T-cell (primary cell): Measurements from ENCODE around the gene PRKCA. TPM values are rescaled to one million over a fixed set of nuclear protein-coding genes. Genes with fewer than 3 reads are reported as not detected.

Experiments used
- ATAC-seq, 4 experiments: fragments of 200-7000 bp in 3 of 4; fragments of 150-1000 bp in 1 of 4; cut with Tn5 transposase; replicated peaks in 1 of 4; 1 replicate in 3 of 4; 2 replicates in 1 of 4; pipeline ENCODE4 v1.10.0; 2021; ENCODE audit warnings: moderate library complexity in 3 of 4, mild to moderate bottlenecking in 2 of 4, moderate number of reproducible peaks in 1 of 4
- CTCF ChIA-PET, 2 donors: fragments of 300-600 bp; sonication (Branson Sonifier 250); formaldehyde crosslinking; loops; one replicate each; lab custom pipeline; 2022; ENCODE audit warnings: antibody characterized with exemption in 2 of 2; lab: Charles Lee
- POLR2A ChIA-PET, 2 donors: fragments of 300-600 bp; sonication (Branson Sonifier 250); formaldehyde crosslinking; loops; one replicate each; lab custom pipeline; 2022; ENCODE audit warnings: antibody characterized with exemption in 2 of 2; lab: Charles Lee
- DNase-seq, 35 experiments: peaks; one replicate each; pipeline versions ENCODE4 v3.0.0 to v3.0.0-alpha.2; 2013 to 2023
- H3K27ac ChIP-seq: one replicate; pipeline ENCODE4 v1.5.1; 2013; ENCODE audit warnings: low read length
- H3K27me3 ChIP-seq, 2 experiments: replicated peaks in 1 of 2; 1 replicate in 1 of 2; 2 replicates in 1 of 2; pipeline versions ENCODE4 v1.6.1 to v1.7.0; 2013; ENCODE audit warnings: low read length in 1 of 2, mixed read lengths in 1 of 2; ENCODE audit not compliant: control insufficient read depth in 2 of 2, insufficient read depth in 2 of 2; ENCODE audit errors: extremely low read depth in 1 of 2
- H3K36me3 ChIP-seq, 2 donors: 1 replicate in 1 of 2; 2 replicates in 1 of 2; pipeline versions ENCODE4 v1.6.1 to v1.7.0; 2013; ENCODE audit warnings: low read length in 1 of 2; ENCODE audit not compliant: control insufficient read depth in 2 of 2, insufficient read depth in 1 of 2; ENCODE audit errors: extremely low read depth in 1 of 2
- H3K4me1 ChIP-seq, 2 experiments: 1 replicate in 1 of 2; 2 replicates in 1 of 2; pipeline versions ENCODE4 v1.6.1 to v1.7.0; 2013; ENCODE audit warnings: low read length in 2 of 2, mixed read lengths in 1 of 2; ENCODE audit not compliant: insufficient read depth in 2 of 2, control insufficient read depth in 1 of 2; ENCODE audit errors: extremely low read depth in 1 of 2
- H3K4me3 ChIP-seq, 2 donors: 1 replicate in 1 of 2; 2 replicates in 1 of 2; pipeline versions ENCODE4 v1.5.1 to v1.7.0; 2013; ENCODE audit warnings: mild to moderate bottlenecking in 2 of 2, low read length in 1 of 2, moderate library complexity in 1 of 2; ENCODE audit not compliant: control insufficient read depth in 1 of 2; ENCODE audit errors: extremely low read depth in 1 of 2
- H3K9me3 ChIP-seq: 2 replicates; pipeline ENCODE4 v1.7.0; 2013
- H3K27ac Mint-ChIP-seq, 2 donors: one replicate each; pipeline ENCODE4 v1.8.0; 2020 to 2021; ENCODE audit warnings: mild to moderate bottlenecking in 2 of 2, mixed read lengths in 2 of 2
- H3K27me3 Mint-ChIP-seq, 2 donors: one replicate each; pipeline ENCODE4 v1.8.0; 2021 to 2022; ENCODE audit warnings: mixed read lengths in 2 of 2
- H3K36me3 Mint-ChIP-seq: one replicate; pipeline ENCODE4 v1.8.0; 2021; ENCODE audit warnings: mixed read lengths
- H3K4me1 Mint-ChIP-seq, 3 donors: one replicate each; pipeline ENCODE4 v1.8.0; 2020 to 2022; ENCODE audit warnings: mixed read lengths in 3 of 3, mild to moderate bottlenecking in 1 of 3
- H3K4me3 Mint-ChIP-seq, 3 donors: one replicate each; pipeline ENCODE4 v1.8.0; 2020 to 2022; ENCODE audit warnings: mild to moderate bottlenecking in 3 of 3, mixed read lengths in 3 of 3, moderate library complexity in 3 of 3
- H3K9me3 Mint-ChIP-seq, 3 donors: one replicate each; pipeline ENCODE4 v1.8.0; 2020 to 2022; ENCODE audit warnings: mixed read lengths in 3 of 3
- WGBS: methylation state at CpG from one replicate; pipeline ENCODE4 v1.1.5; 2013; ENCODE audit warnings: missing lambda C conversion rate; ENCODE audit not compliant: insufficient coverage; 5-methylcytosine and 5-hydroxymethylcytosine counted together
- total RNA-seq, 35 experiments: library from RNA in 6 of 35; stranded (reverse) in 6 of 35; fragments of 120-200 nt in 1 of 35; gene quantifications; one replicate each; pipeline versions ENCODE4 v1.2.1 to v1.2.4 and lab custom pipeline; 2013 to 2026

Gene PRKCA
- total RNA-seq, 5 donors from 2014 or later (not counting 1 experiment from before 2014, with no cell fraction given) = 75.9 to 128 (median 82.0) TPM

GRCh38 chr17:66262767-66263166, 39.6 kb upstream of the PRKCA start:
- H3K4me1 Mint-ChIP-seq = peaks cover 0 to 5% (median 3%) of the 10 kb centered on the region in 3 donors
- no peak for ATAC-seq
- CTCF ChIA-PET = interaction anchor here in 1 of 2 donors (0.6 kb wide), 1 partner anchor 282 kb away, joined by 3 read pairs; no protein-coding TSS in a partner anchor

GRCh38 chr17:66264696-66265095, 37.7 kb upstream of the PRKCA start:
- POLR2A ChIA-PET = no interaction called here
- Mint-ChIP-seq H3K4me1 (peaks cover 0 to 5% (median 3%) of the 10 kb centered on the region in 3 donors), H3K27me3 (no peaks in the 10 kb centered on the region)

More at GRCh38 chr17:66262767-66263166, 39.6 kb upstream of the PRKCA start:
- no peak overlapping the region for H3K4me3 ChIP-seq
- Mint-ChIP-seq H3K27ac (no peak overlapping the region), H3K36me3 (no peaks in the 10 kb centered on the region), H3K4me3 (no peak overlapping the region), H3K9me3 (peaks cover 0 to 3% (median 0%) of the 10 kb centered on the region in 3 donors), H3K27me3 (no peaks in the 10 kb centered on the region)
- H3K27me3 ChIP-seq = peaks cover 0 to 5% of the 10 kb centered on the region in 2 experiments
- H3K27ac ChIP-seq = no peak overlapping the region
- DNase-seq = no peak
- POLR2A ChIA-PET = interaction anchor here in 1 of 2 donors (0.7 kb wide), 1 partner anchor 205 kb away, joined by 3 read pairs; no protein-coding TSS in a partner anchor
- H3K9me3 ChIP-seq = no peaks in the 10 kb centered on the region
- H3K4me1 ChIP-seq = no peaks in the 10 kb centered on the region
- H3K36me3 ChIP-seq = no peaks in the 10 kb centered on the region
- 86% methylated on average over 1 of the region's 2 CpGs for WGBS

GRCh38 chr17:66268247-66268927, 34.0 kb upstream of the PRKCA start:
- H3K27ac Mint-ChIP-seq = no peak overlapping the region
- POLR2A ChIA-PET = no interaction called here
- H3K9me3 Mint-ChIP-seq = peaks cover 0 to 3% (median 0%) of the 10 kb centered on the region in 3 donors
- 45% methylated on average over 3 of the region's 8 CpGs for WGBS
- no peaks in the 10 kb centered on the region for H3K36me3 Mint-ChIP-seq
- Histone ChIP-seq H3K27me3 (peaks cover 0 to 4% of the 10 kb centered on the region in 2 experiments), H3K4me3 (no peak overlapping the region), H3K9me3 (no peaks in the 10 kb centered on the region), H3K27ac (no peak overlapping the region), H3K4me1 (no peaks in the 10 kb centered on the region), H3K36me3 (no peaks in the 10 kb centered on the region)
- no peak overlapping the region for H3K4me3 Mint-ChIP-seq
- CTCF ChIA-PET = no interaction called here
- H3K4me1 Mint-ChIP-seq = peaks cover 0 to 5% (median 0%) of the 10 kb centered on the region in 3 donors
- DNase-seq = no peak
- H3K27me3 Mint-ChIP-seq = no peaks in the 10 kb centered on the region
- ATAC-seq = no peak

More at GRCh38 chr17:66264696-66265095, 37.7 kb upstream of the PRKCA start:
- H3K9me3 ChIP-seq = no peaks in the 10 kb centered on the region
- DNase-seq (no peak), ATAC-seq (no peak)
- H3K4me3 ChIP-seq = no peak overlapping the region
- peaks cover 0 to 3% (median 0%) of the 10 kb centered on the region in 3 donors for H3K9me3 Mint-ChIP-seq
- H3K4me1 ChIP-seq = no peaks in the 10 kb centered on the region
- no CpG with 5 or more reads among the region's 5 CpGs for WGBS
- CTCF ChIA-PET = interaction anchor here in 1 of 2 donors (0.5 kb wide), 1 partner anchor 9 kb away, joined by 5 read pairs; no protein-coding TSS in a partner anchor
- H3K27ac Mint-ChIP-seq = no peak overlapping the region
- no peak overlapping the region for H3K4me3 Mint-ChIP-seq
- H3K36me3 Mint-ChIP-seq = no peaks in the 10 kb centered on the region
- H3K27ac ChIP-seq = no peak overlapping the region
- H3K36me3 ChIP-seq = no peaks in the 10 kb centered on the region
- peaks cover 0 to 5% of the 10 kb centered on the region in 2 experiments for H3K27me3 ChIP-seq

DNA sequence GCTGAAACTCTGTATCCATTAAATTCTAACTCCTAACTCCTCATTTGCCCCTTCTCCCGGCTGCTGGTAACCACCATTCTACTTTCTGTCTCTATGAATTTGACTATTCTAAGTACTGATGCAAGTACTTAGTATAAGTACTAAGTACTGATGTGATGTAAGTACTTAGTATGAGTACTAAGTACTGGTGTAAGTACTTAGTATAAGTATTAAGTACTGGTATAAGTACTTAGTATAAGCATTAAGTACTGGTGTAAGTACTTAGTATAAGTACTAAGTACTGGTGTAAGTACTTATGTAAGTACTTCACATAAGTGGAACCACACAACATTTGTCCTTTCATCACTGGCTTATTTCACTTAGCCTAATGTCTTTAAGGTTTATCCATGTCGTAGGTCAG, 32.3 kb upstream of the PRKCA start:
- H3K27me3 ChIP-seq = peaks cover 0 to 7% of the 10 kb centered on the region in 2 experiments
- no peak overlapping the region for H3K27ac ChIP-seq
- H3K36me3 ChIP-seq = no peaks in the 10 kb centered on the region
- no CpG with 5 or more reads among the region's 2 CpGs for WGBS
- Mint-ChIP-seq H3K36me3 (no peaks in the 10 kb centered on the region), H3K27ac (no peak overlapping the region), H3K9me3 (no peaks in the 10 kb centered on the region), H3K4me1 (peaks cover 0 to 5% (median 0%) of the 10 kb centered on the region in 3 donors), H3K27me3 (no peaks in the 10 kb centered on the region), H3K4me3 (no peak overlapping the region)
- no peaks in the 10 kb centered on the region for H3K4me1 ChIP-seq
- ATAC-seq = no peak
- H3K4me3 ChIP-seq = no peak overlapping the region
- ChIA-PET POLR2A (no interaction called here), CTCF (no interaction called here)
- no peaks in the 10 kb centered on the region for H3K9me3 ChIP-seq
- no peak for DNase-seq

DNA sequence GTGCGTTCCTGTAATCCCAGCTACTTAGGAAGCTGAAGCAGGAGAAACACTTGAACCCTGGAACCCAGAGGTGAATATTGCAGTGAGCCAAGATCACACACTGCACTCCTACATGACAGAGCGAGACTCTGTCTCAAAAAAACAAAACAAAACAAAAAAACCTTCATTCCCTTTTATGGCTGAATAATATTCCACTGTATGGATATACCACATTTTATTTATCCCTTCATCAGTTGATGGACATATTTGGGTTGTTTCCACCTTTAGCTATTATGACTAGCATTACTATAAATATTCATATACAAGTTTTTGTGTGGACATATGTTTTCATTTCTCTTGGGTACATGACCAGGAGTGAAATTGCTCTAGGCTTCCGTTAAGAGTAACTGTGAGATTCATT, 30.9 kb upstream of the PRKCA start:
- H3K36me3 ChIP-seq = no peaks in the 10 kb centered on the region
- Mint-ChIP-seq H3K4me1 (peaks cover 0 to 7% (median 2%) of the 10 kb centered on the region in 3 donors), H3K36me3 (no peaks in the 10 kb centered on the region), H3K4me3 (no peak overlapping the region), H3K27me3 (no peaks in the 10 kb centered on the region), H3K27ac (no peak overlapping the region), H3K9me3 (no peaks in the 10 kb centered on the region)
- DNase-seq (no peak), ATAC-seq (no peak)
- no peaks in the 10 kb centered on the region for H3K9me3 ChIP-seq
- no peak overlapping the region for H3K27ac ChIP-seq
- H3K4me1 ChIP-seq = no peaks in the 10 kb centered on the region
- ChIA-PET CTCF (interaction anchor here in 1 of 2 donors (0.6 kb wide), 1 partner anchor 67 kb away, joined by 6 read pairs; no protein-coding TSS in a partner anchor), POLR2A (interaction anchor here in 1 of 2 donors (0.6 kb wide), 1 partner anchor 21 kb away, joined by 3 read pairs; no protein-coding TSS in a partner anchor)
- peaks cover 0 to 7% of the 10 kb centered on the region in 2 experiments for H3K27me3 ChIP-seq
- no peak overlapping the region for H3K4me3 ChIP-seq
- 100% methylated on average over 1 of the region's 3 CpGs for WGBS

- H3K4me3 Mint-ChIP-seq = no peak overlapping the region
- no CpG with 5 or more reads among the region's 5 CpGs for WGBS
- Histone ChIP-seq H3K4me3 (no peak overlapping the region), H3K27ac (no peak overlapping the region), H3K4me1 (no peaks in the 10 kb centered on the region), H3K36me3 (no peaks in the 10 kb centered on the region), H3K27me3 (peaks cover 0 to 7% of the 10 kb centered on the region in 2 experiments), H3K9me3 (no peaks in the 10 kb centered on the region)
- DNase-seq (no peak), ATAC-seq (no peak)
- no peaks in the 10 kb centered on the region for H3K36me3 Mint-ChIP-seq
- POLR2A ChIA-PET = interaction anchor here in 1 of 2 donors (0.6 kb wide), 1 partner anchor 56 kb away, joined by 3 read pairs; no protein-coding TSS in a partner anchor
- H3K27ac Mint-ChIP-seq = no peak overlapping the region
- CTCF ChIA-PET = interaction anchor here (0.6 kb wide), 2 partner anchors 14 to 140 kb away, joined by 3 read pairs; no protein-coding TSS in a partner anchor
- peaks cover 0 to 10% (median 2%) of the 10 kb centered on the region in 3 donors for H3K4me1 Mint-ChIP-seq
- H3K9me3 Mint-ChIP-seq = no peaks in the 10 kb centered on the region
- no peaks in the 10 kb centered on the region for H3K27me3 Mint-ChIP-seq
These were observed 29.4 kb upstream of the PRKCA start for GRCh38 chr17:66272811-66273585.
